Measurements from ENCODE around the gene LLCFC1. TPM values are rescaled to one million over a fixed set of nuclear protein-coding genes. Genes with fewer than 3 reads are reported as not detected.

LLCFC1 gene
- total and polyA plus RNA-seq, 10 donors: 0.18 TPM; not detected in 9

- DNase-seq: no peak
- TF ChIP-seq POLR2A (IDR thresholded peaks at IDR 0.05) (no peak), CTCF (IDR thresholded peaks at IDR 0.05 in 8 of 11, conservative IDR thresholded peaks at IDR 0.05 in 3 of 11) (no peak), POLR2AphosphoS5 (IDR thresholded peaks at IDR 0.05) (no peak)
- Histone ChIP-seq H3K9me3 (no peaks in the 10 kb centered on the region), H3K27ac (no peak overlapping the region), H3K4me3 (no peak overlapping the region), H3K4me1 (peaks cover 0 to 14% (median 0%) of the 10 kb centered on the region in 6 donors), H3K36me3 (no peaks in the 10 kb centered on the region), H3K27me3 (replicated peaks in 1 of 7) (peaks cover 0 to 11% (median 0%) of the 10 kb centered on the region in 7 donors)
- WGBS, 5 donors: 29 to 59% (median 46%) methylated on average over 1 of the region's 1 CpG
- intact Hi-C loops (cut with DNase I; ENCODE audit: low total_unique reads): no loop called here
Observed at GRCh38 chr7:142914121-142914520, 25.2 kb upstream of the LLCFC1 start.

GRCh38 chr7:142915315-142915714 is 24.0 kb upstream of the LLCFC1 start:
- intact Hi-C loops (cut with DNase I; ENCODE audit: low total_unique reads): no loop called here
- Histone ChIP-seq H3K4me1 (peaks cover 0 to 2% (median 0%) of the 10 kb centered on the region in 6 donors), H3K27me3 (replicated peaks in 1 of 7) (peaks cover 0 to 12% (median 0%) of the 10 kb centered on the region in 7 donors), H3K9me3 (no peaks in the 10 kb centered on the region), H3K27ac (no peak overlapping the region), H3K36me3 (no peaks in the 10 kb centered on the region), H3K4me3 (no peak overlapping the region)
- 81 to 93% (median 87%) methylated on average over 7 to 8 of the region's 8 CpGs for WGBS, 5 donors
- no peak for TF ChIP-seq POLR2A (IDR thresholded peaks at IDR 0.05)
- no peak for TF ChIP-seq CTCF (IDR thresholded peaks at IDR 0.05 in 8 of 11, conservative IDR thresholded peaks at IDR 0.05 in 3 of 11)
- TF ChIP-seq POLR2AphosphoS5 (IDR thresholded peaks at IDR 0.05): no peak
- no peak for DNase-seq

- no peak for DNase-seq
- H3K27ac ChIP-seq: no peak overlapping the region
- H3K36me3 ChIP-seq: no peaks in the 10 kb centered on the region
- H3K4me1 ChIP-seq: no peaks in the 10 kb centered on the region
- TF ChIP-seq POLR2A (IDR thresholded peaks at IDR 0.05): no peak
- TF ChIP-seq CTCF (IDR thresholded peaks at IDR 0.05 in 8 of 11, conservative IDR thresholded peaks at IDR 0.05 in 3 of 11): no peak
- TF ChIP-seq POLR2AphosphoS5 (IDR thresholded peaks at IDR 0.05): no peak
- H3K9me3 ChIP-seq: no peaks in the 10 kb centered on the region
- WGBS, 5 donors: 68 to 76% (median 73%) methylated on average over 2 of the region's 2 CpGs
- intact Hi-C loops (cut with DNase I; ENCODE audit: low total_unique reads): no loop called here
- H3K27me3 ChIP-seq (replicated peaks in 1 of 7): peaks cover 0 to 7% (median 0%) of the 10 kb centered on the region in 7 donors
- no peak overlapping the region for H3K4me3 ChIP-seq
Observed at GRCh38 chr7:142916508-142916907, 22.8 kb upstream of the LLCFC1 start.

- no peaks in the 10 kb centered on the region for H3K4me1 ChIP-seq
- H3K36me3 ChIP-seq: no peaks in the 10 kb centered on the region
- no peak for DNase-seq
- no peaks in the 10 kb centered on the region for H3K9me3 ChIP-seq
- peaks cover 0 to 6% (median 0%) of the 10 kb centered on the region in 7 donors for H3K27me3 ChIP-seq (replicated peaks in 1 of 7)
- intact Hi-C loops (cut with DNase I; ENCODE audit: low total_unique reads): no loop called here
- H3K27ac ChIP-seq: no peak overlapping the region
- WGBS, 5 donors: 81 to 88% (median 83%) methylated on average over 3 of the region's 3 CpGs
- TF ChIP-seq CTCF (IDR thresholded peaks at IDR 0.05 in 8 of 11, conservative IDR thresholded peaks at IDR 0.05 in 3 of 11): no peak
- TF ChIP-seq POLR2AphosphoS5 (IDR thresholded peaks at IDR 0.05): no peak
- no peak for TF ChIP-seq POLR2A (IDR thresholded peaks at IDR 0.05)
- no peak overlapping the region for H3K4me3 ChIP-seq
Observed at GRCh38 chr7:142917447-142917846, 21.8 kb upstream of the LLCFC1 start.
